K562 (cell line): ENCODE measurements around the gene TRIM2. TPM values are rescaled to one million over a fixed set of nuclear protein-coding genes. Genes with fewer than 3 reads are reported as not detected.

Experiments
- ATF7 ChIP-seq: fragments of 450-650 bp; IDR thresholded peaks from 2 replicates; pipeline ENCODE4 v1.7.1; 2014; ENCODE audit warnings: mild to moderate bottlenecking, moderate library complexity
- CAMTA2 ChIP-seq: fragments of 250-450 bp; sonication (Bioruptor Pico); conservative IDR thresholded peaks from 2 replicates; pipeline ENCODE4 v1.5.1; 2022
- CSDE1 ChIP-seq, 2 experiments: fragments of 450-650 bp; IDR thresholded peaks; 2 replicates each; pipeline ENCODE4 v1.6.1; 2016; ENCODE audit warnings: mild to moderate bottlenecking in 1 of 2
- FUS ChIP-seq: fragments of 200-400 bp; formaldehyde crosslinking; optimal IDR thresholded peaks from 2 replicates; pipeline ENCODE3; 2017; ENCODE audit warnings: low read depth, low read length
- GATA2 ChIP-seq: sonication (generic); formaldehyde crosslinking; IDR thresholded peaks from 2 replicates; pipeline ENCODE4 v1.4.0; 2020; ENCODE audit warnings: mild to moderate bottlenecking, missing genetic modification reagents
- GTF2E2 ChIP-seq: fragments of 200-800 bp; sonication (Bioruptor generic); IDR thresholded peaks from 2 replicates; pipeline ENCODE4 v1.6.1; 2016; ENCODE audit warnings: missing genetic modification characterization, missing compliant biosample characterization
- HMGN3 ChIP-seq: IDR thresholded peaks from 2 replicates; pipeline ENCODE4 v1.6.1; 2011; ENCODE audit warnings: borderline replicate concordance, low read depth, mild to moderate bottlenecking, mixed read lengths, low read length; ENCODE audit not compliant: insufficient read length; ENCODE audit errors: extremely low read depth
- LARP7 ChIP-seq: fragments of 450-650 bp; IDR thresholded peaks from 2 replicates; pipeline ENCODE4 v1.6.1; 2016
- NFIC ChIP-seq: fragments of 450-650 bp; IDR thresholded peaks from 2 replicates; pipeline ENCODE4 v1.6.1; 2017; ENCODE audit warnings: mild to moderate bottlenecking, inconsistent platforms
- PML ChIP-seq: IDR thresholded peaks from 2 replicates; pipeline ENCODE4 v1.6.1; 2012; ENCODE audit warnings: low read length, inconsistent platforms
- POLR2AphosphoS5 ChIP-seq: IDR thresholded peaks from 2 replicates; pipeline ENCODE4 v1.6.1; 2011; ENCODE audit warnings: mild to moderate bottlenecking, low read depth, low read length, moderate library complexity; ENCODE audit not compliant: control insufficient read depth, insufficient read depth
- RNF2 ChIP-seq: sonication (generic); IDR thresholded peaks from 2 replicates; pipeline ENCODE4 v1.6.1; 2016
- RNF219 ChIP-seq: fragments of 250-450 bp; sonication (Bioruptor Pico); IDR thresholded peaks from 2 replicates; pipeline ENCODE4 v1.5.0; 2022; ENCODE audit warnings: mild to moderate bottlenecking
- SAFB ChIP-seq: fragments of 200-400 bp; formaldehyde crosslinking; IDR thresholded peaks from 2 replicates; pipeline ENCODE4 v1.6.1; 2017; ENCODE audit warnings: low read depth, low read length, borderline replicate concordance
- SIN3B ChIP-seq: fragments of 450-650 bp; IDR thresholded peaks from 2 replicates; pipeline ENCODE4 v1.6.1; 2017; ENCODE audit warnings: low read depth, mild to moderate bottlenecking, moderate library complexity
- SMARCB1 ChIP-seq: IDR thresholded peaks from 2 replicates; pipeline ENCODE4 v1.6.1; 2011; ENCODE audit warnings: improper control_type of control experiment, low read depth; ENCODE audit not compliant: insufficient read length
- SUPT5H ChIP-seq: fragments of 450-650 bp; IDR thresholded peaks from 2 replicates; pipeline ENCODE4 v1.6.1; 2016
- TSC22D4 ChIP-seq: fragments of 450-650 bp; IDR thresholded peaks from 2 replicates; pipeline ENCODE4 v1.6.1; 2016; ENCODE audit warnings: missing genetic modification characterization, missing biosample characterization, control low read depth
- ZNF280B ChIP-seq: fragments of 250-450 bp; sonication (Bioruptor Pico); IDR thresholded peaks from 2 replicates; pipeline ENCODE4 v1.5.1; 2021; ENCODE audit warnings: mild to moderate bottlenecking
- polyA plus RNA-seq, 8 experiments: library from polyadenylated mRNA; depleted of rRNA in 4 of 8; stranded (reverse) in 5 of 8; unstranded in 3 of 8; fragments of >200 nt; fragmentation: Nextera tagmentation in 2 of 8; fragmentation: Illumina TruSeq in 1 of 8; extraction: Ambion mirVana in 2 of 8; extraction: Trizol in 1 of 8; gene quantifications; 2 replicates each; pipeline versions ENCODE4 v1.2.1 to v1.2.3, GENCODE V29; 2011 to 2014; ENCODE audit warnings: inconsistent platforms in 1 of 8, missing spikeins in 1 of 8
- total RNA-seq, 7 experiments: library from RNA; depleted of rRNA in 6 of 7; stranded (reverse); fragments of >200 nt in 6 of 7; fragmentation: Illumina TruSeq in 2 of 7; extraction: Trizol in 2 of 7; gene quantifications; 2 replicates each; pipeline versions ENCODE4 v1.2.1 to v1.2.3, GENCODE V29; 2011 to 2021; ENCODE audit warnings: low replicate concordance in 1 of 7
- TF ChIP-seq, protein P1 (sequence below): fragments of 450-650 bp; formaldehyde crosslinking; IDR thresholded peaks from 2 replicates; pipeline ENCODE4 v1.4.0; 2022; ENCODE audit warnings: missing genetic modification characterization
- TF ChIP-seq, protein P2 (sequence below), 2 experiments: fragments of 450-650 bp in 1 of 2; IDR thresholded peaks; 2 replicates each; pipeline ENCODE4 v1.6.1; 2011 to 2017; ENCODE audit warnings: low read depth in 2 of 2, antibody characterized with exemption in 1 of 2, borderline replicate concordance in 1 of 2, low read length in 1 of 2, mild to moderate bottlenecking in 1 of 2, mixed read lengths in 1 of 2; ENCODE audit not compliant: control insufficient read depth in 1 of 2

Gene TRIM2
- total and polyA plus RNA-seq, 9 of the 15 experiments (the other 6 are each of a cell fraction or from before 2014, with no cell fraction given), result 0.01 to 0.41 (median 0.13) TPM; not detected in 1

GRCh38 chr4:153344131-153345011 is 140.1 kb downstream of the TRIM2 start, which contains the start of gene MND1 (continued):
- TF ChIP-seq SMARCB1 (no peak), NFIC (peak; percentile 50), HMGN3 (peak; percentile 83), GTF2E2 (tag) (no peak), FUS (no peak), SIN3B (peak; percentile 63; the same call in 1 of the 2 replicates), RNF2 (no peak), RNF219 (CRISPR knock-in tag) (no peak), PML (peak; percentile 77), SAFB (0 out of 2 replicates have a peak, but pooled peaks have one; percentile 36), ATF7 (0 out of 2 replicates have a peak, but pooled peaks have one; percentile 24), LARP7 (no peak), SUPT5H (peak; percentile 85), ZNF280B (CRISPR knock-in tag) (no peak), GATA2 (no peak), POLR2AphosphoS5 (peak; percentile 88), CSDE1 (IDR thresholded peaks at IDR 0.05) (no peak; a peak in 1 of 4 replicates), CAMTA2 (no peak), TSC22D4 (tag) (no peak)
- TF ChIP-seq, protein P1, sequence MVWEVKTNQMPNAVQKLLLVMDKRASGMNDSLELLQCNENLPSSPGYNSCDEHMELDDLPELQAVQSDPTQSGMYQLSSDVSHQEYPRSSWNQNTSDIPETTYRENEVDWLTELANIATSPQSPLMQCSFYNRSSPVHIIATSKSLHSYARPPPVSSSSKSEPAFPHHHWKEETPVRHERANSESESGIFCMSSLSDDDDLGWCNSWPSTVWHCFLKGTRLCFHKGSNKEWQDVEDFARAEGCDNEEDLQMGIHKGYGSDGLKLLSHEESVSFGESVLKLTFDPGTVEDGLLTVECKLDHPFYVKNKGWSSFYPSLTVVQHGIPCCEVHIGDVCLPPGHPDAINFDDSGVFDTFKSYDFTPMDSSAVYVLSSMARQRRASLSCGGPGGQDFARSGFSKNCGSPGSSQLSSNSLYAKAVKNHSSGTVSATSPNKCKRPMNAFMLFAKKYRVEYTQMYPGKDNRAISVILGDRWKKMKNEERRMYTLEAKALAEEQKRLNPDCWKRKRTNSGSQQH (CRISPR knock-in tag), result no peak
- TF ChIP-seq, protein P2, sequence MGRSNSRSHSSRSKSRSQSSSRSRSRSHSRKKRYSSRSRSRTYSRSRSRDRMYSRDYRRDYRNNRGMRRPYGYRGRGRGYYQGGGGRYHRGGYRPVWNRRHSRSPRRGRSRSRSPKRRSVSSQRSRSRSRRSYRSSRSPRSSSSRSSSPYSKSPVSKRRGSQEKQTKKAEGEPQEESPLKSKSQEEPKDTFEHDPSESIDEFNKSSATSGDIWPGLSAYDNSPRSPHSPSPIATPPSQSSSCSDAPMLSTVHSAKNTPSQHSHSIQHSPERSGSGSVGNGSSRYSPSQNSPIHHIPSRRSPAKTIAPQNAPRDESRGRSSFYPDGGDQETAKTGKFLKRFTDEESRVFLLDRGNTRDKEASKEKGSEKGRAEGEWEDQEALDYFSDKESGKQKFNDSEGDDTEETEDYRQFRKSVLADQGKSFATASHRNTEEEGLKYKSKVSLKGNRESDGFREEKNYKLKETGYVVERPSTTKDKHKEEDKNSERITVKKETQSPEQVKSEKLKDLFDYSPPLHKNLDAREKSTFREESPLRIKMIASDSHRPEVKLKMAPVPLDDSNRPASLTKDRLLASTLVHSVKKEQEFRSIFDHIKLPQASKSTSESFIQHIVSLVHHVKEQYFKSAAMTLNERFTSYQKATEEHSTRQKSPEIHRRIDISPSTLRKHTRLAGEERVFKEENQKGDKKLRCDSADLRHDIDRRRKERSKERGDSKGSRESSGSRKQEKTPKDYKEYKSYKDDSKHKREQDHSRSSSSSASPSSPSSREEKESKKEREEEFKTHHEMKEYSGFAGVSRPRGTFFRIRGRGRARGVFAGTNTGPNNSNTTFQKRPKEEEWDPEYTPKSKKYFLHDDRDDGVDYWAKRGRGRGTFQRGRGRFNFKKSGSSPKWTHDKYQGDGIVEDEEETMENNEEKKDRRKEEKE (IDR thresholded peaks at IDR 0.05; ENCODE audit: borderline replicate concordance in 1 of 2, control insufficient read depth in 1 of 2, low read depth in 2 of 2, low read length in 1 of 2), result no peak
